ENCODE data around the gene COL11A1.
A peak's percentile ranks its signal among the peaks of the same experiment; 100 is the strongest.

DNA sequence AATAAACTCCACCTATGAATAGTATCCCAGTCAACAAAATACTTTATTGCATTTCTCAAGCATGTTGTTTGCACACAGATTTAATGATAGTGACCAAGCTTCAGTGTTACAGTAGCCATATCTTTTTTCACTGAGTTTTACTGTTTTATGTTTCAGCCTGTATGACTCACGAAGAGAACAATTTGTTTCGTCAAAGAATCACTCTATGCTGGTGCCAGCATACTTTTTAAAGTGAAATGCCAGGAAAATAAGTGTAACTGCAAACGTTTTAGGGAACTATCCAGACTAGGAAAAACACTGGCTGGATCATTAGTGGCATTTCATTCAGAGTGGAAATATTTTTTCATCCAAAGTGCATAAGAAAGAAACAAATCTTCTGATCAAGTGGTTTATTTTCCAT lies 210.8 kb downstream of the COL11A1 start:
- TF ChIP-seq TCF12 (IDR thresholded peaks at IDR 0.05) = peak; percentile 77
- TF ChIP-seq, protein P1, sequence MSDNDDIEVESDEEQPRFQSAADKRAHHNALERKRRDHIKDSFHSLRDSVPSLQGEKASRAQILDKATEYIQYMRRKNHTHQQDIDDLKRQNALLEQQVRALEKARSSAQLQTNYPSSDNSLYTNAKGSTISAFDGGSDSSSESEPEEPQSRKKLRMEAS (IDR thresholded peaks at IDR 0.05; ENCODE audit: low read depth) = peak; percentile 42; the same call in 1 of the 2 replicates
- TF ChIP-seq CTCF (IDR thresholded peaks at IDR 0.05) = no peak
- TF ChIP-seq GABPA (IDR thresholded peaks at IDR 0.05; ENCODE audit: low read depth) = no peak
- TF ChIP-seq ZBTB33 (IDR thresholded peaks at IDR 0.05; ENCODE audit: borderline replicate concordance, low read depth) = no peak
- TF ChIP-seq CHD2 (IDR thresholded peaks at IDR 0.05; ENCODE audit: low read length, partially characterized antibody) = no peak
- TF ChIP-seq, protein P2, sequence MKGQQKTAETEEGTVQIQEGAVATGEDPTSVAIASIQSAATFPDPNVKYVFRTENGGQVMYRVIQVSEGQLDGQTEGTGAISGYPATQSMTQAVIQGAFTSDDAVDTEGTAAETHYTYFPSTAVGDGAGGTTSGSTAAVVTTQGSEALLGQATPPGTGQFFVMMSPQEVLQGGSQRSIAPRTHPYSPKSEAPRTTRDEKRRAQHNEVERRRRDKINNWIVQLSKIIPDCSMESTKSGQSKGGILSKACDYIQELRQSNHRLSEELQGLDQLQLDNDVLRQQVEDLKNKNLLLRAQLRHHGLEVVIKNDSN (IDR thresholded peaks at IDR 0.05; ENCODE audit: borderline replicate concordance, low read depth) = no peak
- no peak for TF ChIP-seq ELF1 (IDR thresholded peaks at IDR 0.05)
- peak; percentile 53; the same call in 1 of the 2 replicates for TF ChIP-seq TEAD4 (IDR thresholded peaks at IDR 0.05; ENCODE audit: borderline replicate concordance, insufficient read depth)
- TF ChIP-seq POLR2AphosphoS5 (IDR thresholded peaks at IDR 0.05; ENCODE audit: low read depth, low read length) = peak; percentile 31; the same call in 1 of the 2 replicates
- TF ChIP-seq RFX5 (IDR thresholded peaks at IDR 0.05; ENCODE audit: low read length) = no peak
- TF ChIP-seq, protein P3, sequence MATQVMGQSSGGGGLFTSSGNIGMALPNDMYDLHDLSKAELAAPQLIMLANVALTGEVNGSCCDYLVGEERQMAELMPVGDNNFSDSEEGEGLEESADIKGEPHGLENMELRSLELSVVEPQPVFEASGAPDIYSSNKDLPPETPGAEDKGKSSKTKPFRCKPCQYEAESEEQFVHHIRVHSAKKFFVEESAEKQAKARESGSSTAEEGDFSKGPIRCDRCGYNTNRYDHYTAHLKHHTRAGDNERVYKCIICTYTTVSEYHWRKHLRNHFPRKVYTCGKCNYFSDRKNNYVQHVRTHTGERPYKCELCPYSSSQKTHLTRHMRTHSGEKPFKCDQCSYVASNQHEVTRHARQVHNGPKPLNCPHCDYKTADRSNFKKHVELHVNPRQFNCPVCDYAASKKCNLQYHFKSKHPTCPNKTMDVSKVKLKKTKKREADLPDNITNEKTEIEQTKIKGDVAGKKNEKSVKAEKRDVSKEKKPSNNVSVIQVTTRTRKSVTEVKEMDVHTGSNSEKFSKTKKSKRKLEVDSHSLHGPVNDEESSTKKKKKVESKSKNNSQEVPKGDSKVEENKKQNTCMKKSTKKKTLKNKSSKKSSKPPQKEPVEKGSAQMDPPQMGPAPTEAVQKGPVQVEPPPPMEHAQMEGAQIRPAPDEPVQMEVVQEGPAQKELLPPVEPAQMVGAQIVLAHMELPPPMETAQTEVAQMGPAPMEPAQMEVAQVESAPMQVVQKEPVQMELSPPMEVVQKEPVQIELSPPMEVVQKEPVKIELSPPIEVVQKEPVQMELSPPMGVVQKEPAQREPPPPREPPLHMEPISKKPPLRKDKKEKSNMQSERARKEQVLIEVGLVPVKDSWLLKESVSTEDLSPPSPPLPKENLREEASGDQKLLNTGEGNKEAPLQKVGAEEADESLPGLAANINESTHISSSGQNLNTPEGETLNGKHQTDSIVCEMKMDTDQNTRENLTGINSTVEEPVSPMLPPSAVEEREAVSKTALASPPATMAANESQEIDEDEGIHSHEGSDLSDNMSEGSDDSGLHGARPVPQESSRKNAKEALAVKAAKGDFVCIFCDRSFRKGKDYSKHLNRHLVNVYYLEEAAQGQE (IDR thresholded peaks at IDR 0.05; ENCODE audit: low read depth, low read length) = no peak
